GM21390 (cell line): ENCODE data around the gene PRSS56.

Source experiments
- ATAC-seq: cut with Tn5 transposase; IDR thresholded peaks from one replicate; pipeline ENCODE4 v1.9.1; 2021; ENCODE audit not compliant: unreplicated experiment

Gene PRSS56

DNA sequence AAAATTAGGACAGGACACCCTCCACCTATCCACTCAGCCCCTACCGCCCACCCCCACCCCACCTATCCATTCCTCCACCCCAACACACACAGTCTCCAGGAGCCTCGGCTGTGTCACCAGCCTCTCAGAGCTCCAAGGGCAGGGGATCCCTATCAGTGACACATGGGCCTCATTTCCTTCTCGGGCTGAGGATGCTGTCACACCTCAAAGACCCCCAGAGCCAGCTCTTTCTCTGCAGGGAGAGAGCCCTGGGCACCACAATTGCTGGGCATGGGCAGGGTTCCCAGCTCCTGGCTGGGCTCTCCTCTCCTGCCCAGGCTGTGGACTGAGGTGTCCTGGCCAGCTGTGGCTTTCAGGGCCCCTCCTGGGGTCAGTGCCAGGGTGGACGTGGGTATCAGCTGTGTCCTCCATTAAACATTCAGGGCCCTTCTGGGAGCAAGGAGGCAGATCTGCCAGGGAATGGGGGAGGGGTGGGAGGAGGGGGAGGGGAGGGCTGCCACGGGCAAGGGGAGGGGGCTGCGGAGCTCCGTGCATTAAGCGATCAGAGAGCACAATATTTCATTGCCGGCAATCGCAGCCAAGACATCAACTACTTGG, 18.3 kb upstream of the PRSS56 start:
- ATAC-seq = no peak

DNA sequence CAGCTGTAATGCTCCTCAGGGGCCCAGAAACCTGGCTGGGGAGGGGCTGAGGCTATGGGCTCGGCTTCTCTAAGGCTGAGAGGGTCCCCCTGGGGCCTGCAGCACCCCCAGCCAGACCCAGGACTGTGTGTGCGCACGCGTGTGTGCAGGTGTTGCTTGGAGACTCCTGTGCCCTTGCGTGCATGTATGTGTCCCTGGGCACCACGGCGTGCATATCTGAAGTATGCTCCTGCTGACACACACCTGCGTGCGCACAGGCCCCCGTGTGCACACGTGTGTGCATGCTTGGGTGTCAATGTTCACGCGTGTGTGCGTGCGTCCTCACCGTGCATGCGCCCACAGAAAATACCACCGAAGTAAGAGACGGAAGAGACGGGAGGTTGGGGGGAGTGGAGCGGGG, 17.7 kb upstream of the PRSS56 start:
- no peak for ATAC-seq

DNA sequence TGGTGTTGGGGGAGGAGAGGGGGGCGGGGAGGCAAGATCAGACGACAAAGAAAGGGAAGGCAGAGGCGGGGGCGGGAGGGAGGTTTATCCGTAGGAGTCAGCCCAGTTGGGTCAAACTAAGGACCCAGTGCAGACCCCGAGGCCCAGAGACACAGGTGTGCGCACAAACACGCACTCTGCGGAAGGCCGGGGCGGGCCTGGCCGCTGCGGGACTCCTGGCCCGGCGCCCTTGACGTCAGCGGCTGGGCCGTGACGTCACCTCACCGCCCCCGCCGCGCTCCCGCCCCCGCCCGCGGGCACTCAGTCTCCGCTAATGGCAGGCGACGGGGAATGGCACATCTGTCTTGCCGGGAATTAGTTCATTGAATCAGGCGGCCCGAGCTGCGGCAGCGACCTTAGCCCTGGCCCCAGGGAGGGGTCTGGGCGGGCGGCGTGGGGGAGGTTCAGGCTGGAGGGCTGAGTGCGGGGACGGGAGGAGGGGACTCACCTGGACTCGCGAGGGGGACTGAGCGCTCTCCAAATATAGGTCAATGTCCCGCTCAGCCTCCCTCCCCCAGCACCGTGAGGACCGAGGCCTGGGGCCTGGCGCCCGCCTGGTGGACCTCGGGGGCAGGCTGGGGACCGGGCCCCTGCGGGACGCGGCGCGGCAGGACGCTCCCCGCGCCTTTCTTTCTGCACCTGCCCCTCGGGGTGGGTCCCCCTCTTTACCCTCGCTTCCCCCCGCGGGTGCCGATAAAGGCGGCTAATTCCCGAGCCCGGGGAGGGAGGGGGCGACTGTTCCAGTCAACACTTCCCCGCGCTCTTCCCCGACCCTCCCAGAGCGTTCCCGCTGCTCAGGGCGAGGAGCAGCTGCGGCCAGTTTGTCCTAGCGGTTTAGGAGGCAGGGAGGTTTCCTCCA, 17.0 kb upstream of the PRSS56 start:
- no peak for ATAC-seq

GRCh38 chr2:232503809-232504323, 16.3 kb upstream of the PRSS56 start:
- no peak for ATAC-seq

GRCh38 chr2:232504438-232504837, 15.8 kb upstream of the PRSS56 start:
- ATAC-seq = no peak

GRCh38 chr2:232505856-232506255, 14.3 kb upstream of the PRSS56 start:
- no peak for ATAC-seq

DNA sequence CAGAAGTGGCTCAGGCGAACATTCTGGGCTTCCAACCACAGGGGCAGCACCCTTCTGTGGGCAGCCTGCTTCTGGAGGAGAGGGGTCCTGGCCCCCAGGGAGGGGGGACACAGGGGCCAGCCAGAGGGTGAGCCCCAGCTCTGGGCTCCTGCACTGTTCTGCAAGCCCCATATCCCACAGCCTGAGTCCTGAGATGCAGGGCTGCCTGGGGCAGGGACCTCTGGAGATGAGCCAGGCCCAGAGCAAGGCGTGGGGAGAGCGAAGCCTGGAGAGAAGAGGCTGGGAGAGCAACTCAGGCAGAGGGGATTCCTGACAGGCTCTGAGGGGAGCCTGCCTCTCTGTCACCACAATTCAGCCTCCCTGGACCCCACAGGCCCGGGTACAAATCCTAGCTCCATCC, 13.5 kb upstream of the PRSS56 start:
- ATAC-seq = no peak

GRCh38 chr2:232508251-232508650, 11.9 kb upstream of the PRSS56 start:
- no peak for ATAC-seq

GRCh38 chr2:232511336-232511890, 8.8 kb upstream of the PRSS56 start:
- no peak for ATAC-seq

- no peak for ATAC-seq
These were observed 7.6 kb upstream of the PRSS56 start for GRCh38 chr2:232512602-232513001.

- no peak for ATAC-seq
These were observed 6.8 kb upstream of the PRSS56 start for GRCh38 chr2:232513353-232513752.

DNA sequence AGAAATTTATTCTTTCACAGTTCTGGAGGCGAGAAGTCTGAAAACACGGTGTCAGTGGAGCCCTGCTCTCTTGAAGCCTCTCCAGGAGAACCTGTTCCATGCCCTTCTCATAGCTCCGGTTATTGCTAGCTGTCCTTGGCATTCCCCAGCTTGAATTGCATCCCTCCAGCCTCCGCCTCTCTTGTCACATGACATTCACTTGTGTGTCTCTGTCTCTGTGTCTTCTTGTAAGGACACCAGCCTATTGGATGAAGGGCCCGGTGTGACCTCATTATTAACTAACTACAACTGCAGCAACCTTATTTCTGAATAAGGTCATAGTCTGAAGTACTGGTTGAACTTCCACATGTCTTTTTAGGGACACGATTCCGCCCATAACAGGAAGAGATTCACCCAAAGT, 4.5 kb upstream of the PRSS56 start:
- no peak for ATAC-seq

DNA sequence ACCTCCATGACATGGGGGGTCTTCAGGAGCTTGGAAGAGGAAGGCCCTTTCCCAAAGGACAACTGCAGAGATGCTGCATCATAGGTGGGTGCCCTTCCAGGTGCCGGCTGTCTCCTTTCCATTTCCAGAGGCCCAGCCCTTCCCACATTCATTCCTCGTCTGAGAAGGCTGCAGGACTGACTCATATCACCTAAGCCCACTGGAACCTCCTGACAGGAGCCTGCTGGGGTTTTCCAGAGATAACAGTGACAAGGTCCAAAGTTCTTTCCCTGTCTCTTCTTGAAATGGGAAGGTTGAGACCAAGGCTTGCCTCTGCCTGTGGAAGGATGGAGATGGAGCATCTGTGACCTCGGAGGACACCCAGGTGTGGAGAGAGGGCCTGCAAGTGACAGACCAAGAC, 3.6 kb upstream of the PRSS56 start:
- no peak for ATAC-seq

DNA sequence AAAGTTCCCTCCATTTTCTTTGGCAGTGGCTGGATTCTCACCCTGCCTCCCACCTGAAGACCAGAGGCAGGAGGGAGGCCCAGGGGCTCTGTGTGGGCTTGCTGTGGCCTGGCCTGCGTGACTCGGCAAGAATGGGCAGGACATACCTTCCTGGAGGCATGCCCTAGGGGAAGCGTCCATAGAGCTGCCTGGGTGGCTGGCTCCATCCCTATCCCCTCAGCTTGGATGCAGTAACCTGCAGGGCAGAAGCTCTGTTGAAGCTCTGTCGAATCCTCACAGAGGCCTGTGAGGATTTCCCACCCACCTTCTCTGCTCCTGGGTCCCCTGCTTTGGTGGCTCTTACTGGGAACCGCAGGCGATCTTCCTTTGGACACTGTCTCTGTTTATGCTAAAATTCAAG, 1.3 kb upstream of the PRSS56 start:
- no peak for ATAC-seq

GRCh38 chr2:232520489-232520888, 301 bp downstream of the PRSS56 start:
- ATAC-seq = no peak

DNA sequence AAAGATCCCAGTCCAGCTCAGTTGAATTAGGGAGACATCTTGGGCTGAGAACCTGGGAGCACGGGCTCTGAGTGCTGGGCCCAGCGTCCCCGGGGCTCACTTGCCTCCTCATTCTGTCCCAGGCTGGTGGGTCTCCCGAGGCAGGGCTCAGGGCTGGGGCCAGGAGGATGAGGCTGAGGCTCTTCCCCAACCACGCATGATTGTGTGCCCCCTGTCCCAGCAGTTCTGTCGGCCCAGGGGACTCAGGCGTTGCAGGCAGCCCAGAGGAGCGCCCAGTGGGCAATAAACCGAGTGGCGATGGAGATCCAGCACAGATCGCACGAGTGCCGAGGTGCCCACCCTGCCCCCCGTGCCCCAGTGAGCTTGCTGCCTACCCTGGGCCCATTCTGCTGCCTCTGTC, 910 bp downstream of the PRSS56 start:
- ATAC-seq = no peak

GRCh38 chr2:232521959-232522622, 1.9 kb downstream of the PRSS56 start:
- ATAC-seq = no peak

DNA sequence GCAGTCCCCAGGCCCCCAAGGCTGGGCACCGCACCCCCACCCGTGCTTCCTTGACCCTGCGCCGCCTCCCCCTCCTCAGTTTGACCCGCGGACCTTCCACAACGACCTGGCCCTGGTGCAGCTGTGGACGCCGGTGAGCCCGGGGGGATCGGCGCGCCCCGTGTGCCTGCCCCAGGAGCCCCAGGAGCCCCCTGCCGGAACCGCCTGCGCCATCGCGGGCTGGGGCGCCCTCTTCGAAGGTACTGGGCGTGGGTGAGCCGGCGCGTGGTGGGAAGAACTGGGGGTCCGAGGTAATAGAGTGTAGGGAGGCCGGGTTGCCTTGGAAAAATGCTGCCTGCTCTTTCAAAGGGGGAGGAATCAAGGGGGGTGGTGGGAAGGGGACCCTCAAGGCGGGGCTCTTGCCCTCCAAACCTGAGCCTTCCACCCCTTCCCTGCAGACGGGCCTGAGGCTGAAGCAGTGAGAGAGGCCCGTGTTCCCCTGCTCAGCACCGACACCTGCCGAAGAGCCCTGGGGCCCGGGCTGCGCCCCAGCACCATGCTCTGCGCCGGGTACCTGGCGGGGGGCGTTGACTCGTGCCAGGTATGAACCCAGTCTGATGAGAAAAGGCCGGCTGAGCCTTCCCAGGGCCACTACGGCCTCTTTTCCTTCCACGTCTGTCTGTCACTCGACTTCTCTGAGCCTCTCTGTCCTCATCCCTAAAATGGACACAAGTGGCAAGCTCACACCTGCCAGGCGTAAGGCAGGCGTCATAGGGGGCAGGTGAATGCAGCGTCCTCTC, 2.6 kb downstream of the PRSS56 start:
- no peak for ATAC-seq

DNA sequence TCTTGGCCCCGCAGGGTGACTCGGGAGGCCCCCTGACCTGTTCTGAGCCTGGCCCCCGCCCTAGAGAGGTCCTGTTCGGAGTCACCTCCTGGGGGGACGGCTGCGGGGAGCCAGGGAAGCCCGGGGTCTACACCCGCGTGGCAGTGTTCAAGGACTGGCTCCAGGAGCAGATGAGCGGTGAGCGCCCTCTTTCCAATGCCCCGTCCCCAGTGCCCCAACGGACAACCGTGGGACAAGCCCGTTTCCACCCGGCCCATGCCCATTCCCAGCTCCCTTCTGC, 3.2 kb downstream of the PRSS56 start:
- no peak for ATAC-seq

DNA sequence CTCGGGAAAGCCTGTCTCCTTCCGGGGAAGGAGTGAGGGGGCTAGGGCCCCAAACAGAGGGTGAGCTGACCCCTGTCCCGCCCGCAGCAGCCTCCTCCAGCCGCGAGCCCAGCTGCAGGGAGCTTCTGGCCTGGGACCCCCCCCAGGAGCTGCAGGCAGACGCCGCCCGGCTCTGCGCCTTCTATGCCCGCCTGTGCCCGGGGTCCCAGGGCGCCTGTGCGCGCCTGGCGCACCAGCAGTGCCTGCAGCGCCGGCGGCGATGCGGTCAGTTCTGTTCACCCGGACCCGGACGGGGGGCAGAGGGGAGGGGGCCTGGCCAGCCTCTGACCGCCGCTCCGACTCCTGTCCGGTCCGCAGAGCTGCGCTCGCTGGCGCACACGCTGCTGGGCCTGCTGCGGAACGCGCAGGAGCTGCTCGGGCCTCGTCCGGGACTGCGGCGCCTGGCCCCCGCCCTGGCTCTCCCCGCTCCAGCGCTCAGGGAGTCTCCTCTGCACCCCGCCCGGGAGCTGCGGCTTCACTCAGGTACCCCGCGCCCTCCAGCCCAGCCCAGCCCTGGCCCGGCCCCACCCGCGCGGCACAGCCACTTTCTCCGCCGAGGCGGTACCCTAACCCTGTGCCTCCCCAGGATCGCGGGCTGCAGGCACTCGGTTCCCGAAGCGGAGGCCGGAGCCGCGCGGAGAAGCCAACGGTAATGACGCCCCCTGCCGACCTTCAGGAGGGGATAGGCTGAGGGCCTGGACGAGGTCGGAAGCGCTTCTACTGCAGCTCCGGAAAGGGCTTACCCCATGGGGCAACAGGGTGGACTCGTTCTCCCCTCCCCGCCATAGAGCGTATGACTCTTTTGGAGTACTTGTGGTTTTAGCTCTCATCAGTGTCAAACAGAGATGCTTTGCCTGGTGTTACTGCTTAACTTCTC, 3.8 kb downstream of the PRSS56 start:
- ATAC-seq = no peak
